ENCODE data around the gene GPR155. TPM values are rescaled to one million over a fixed set of nuclear protein-coding genes. Genes with fewer than 3 reads are reported as not detected.

Gene GPR155
- total and polyA plus RNA-seq, 2 of the 4 experiments (the other 2 are of a cell fraction), result 2.3 to 3.4 TPM

DNA sequence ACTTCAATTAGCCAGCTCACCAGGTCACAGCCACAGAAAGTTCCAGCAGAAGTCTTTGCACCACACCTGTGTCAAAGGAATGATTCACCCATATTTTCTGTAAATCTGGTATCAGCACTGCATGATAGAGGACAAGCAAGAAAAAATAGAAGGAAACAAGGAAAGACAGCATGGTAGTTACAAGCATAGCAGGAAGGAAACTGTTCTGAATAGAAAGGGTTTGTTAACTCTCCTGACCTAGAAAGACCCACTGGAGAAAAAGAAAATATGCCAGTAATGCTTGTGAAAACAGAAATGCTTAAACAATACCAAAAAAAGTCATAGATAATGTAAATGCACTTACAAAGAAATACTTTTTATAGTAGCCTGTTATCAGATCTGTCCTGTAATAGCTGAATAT lies 50.5 kb downstream of the GPR155 start:
- Histone ChIP-seq H4K91ac (ENCODE audit: insufficient read depth, low read depth, low read length) (peak overlapping the region; percentile 75; the same call in 1 of the 2 replicates), H2BK120ac (ENCODE audit: low read depth, low read length) (peak overlapping the region; percentile 73), H3K9ac (ENCODE audit: low read depth, low read length) (peak overlapping the region; percentile 71; the same call in 1 of the 2 replicates), H3K23ac (ENCODE audit: low read depth, low read length) (peak overlapping the region; percentile 17; the same call in 1 of the 2 replicates), H3K9me3 (ENCODE audit: control insufficient read depth, insufficient read depth, low read length) (no peaks in the 10 kb centered on the region), H3K27me3 (ENCODE audit: control insufficient read depth, insufficient read depth, low read length) (no peaks in the 10 kb centered on the region), H4K5ac (ENCODE audit: low read depth, low read length) (peak overlapping the region; percentile 85), H4K8ac (ENCODE audit: low read depth in 2 of 2, low read length in 2 of 2) (peak overlapping the region in 1 of 2 experiments; percentile 24; a peak in 1 of 4 replicates), H2AK9ac (replicated peaks; ENCODE audit: low read depth, low read length, poor library complexity) (no peak overlapping the region), H3K4me2 (ENCODE audit: low read depth, low read length) (peak overlapping the region; percentile 80), H2BK20ac (ENCODE audit: low read depth, low read length) (peak overlapping the region; percentile 31; the same call in 1 of the 2 replicates), H3K14ac (replicated peaks; ENCODE audit: low read depth, low read length) (peak overlapping the region; percentile 69; the same call in 1 of the 2 replicates), H3K4me1 (ENCODE audit: control insufficient read depth, insufficient read depth, low read length) (peaks cover 7% of the 10 kb centered on the region), H2BK15ac (ENCODE audit: low read depth, low read length) (peak overlapping the region; percentile 42; the same call in 1 of the 3 replicates), H3K4me3 (ENCODE audit: insufficient read depth, low read depth, low read length) (no peak overlapping the region), H3K18ac (ENCODE audit: low read depth, low read length) (peak overlapping the region; percentile 89), H2AK5ac (ENCODE audit: low read depth, low read length) (0 out of 2 replicates have a peak overlapping the region, but pooled peaks have one; percentile 35), H3K9me1 (ENCODE audit: insufficient read depth, low read length) (no peaks in the 10 kb centered on the region; the same call in 1 of the 2 replicates), H4K20me1 (ENCODE audit: insufficient read depth, low read length) (no peaks in the 10 kb centered on the region), H2BK5ac (ENCODE audit: low read depth, low read length, poor library complexity, severe bottlenecking) (peak overlapping the region; percentile 94), H3K79me1 (ENCODE audit: low read depth in 1 of 2, low read length in 2 of 2) (no peaks in the 10 kb centered on the region), H3K4ac (ENCODE audit: low read depth, low read length) (peak overlapping the region; percentile 63; the same call in 1 of the 2 replicates), H3K36me3 (ENCODE audit: control insufficient read depth, insufficient read depth, low read length) (no peaks in the 10 kb centered on the region), H3K56ac (ENCODE audit: extremely low read depth, insufficient read depth, low read length) (no peak overlapping the region), H2AFZ (replicated peaks; ENCODE audit: low read length, poor library complexity) (no peak overlapping the region), H3K27ac (ENCODE audit: insufficient read depth, low read length) (peak overlapping the region; percentile 98; the same call in 1 of the 2 replicates)
- no peak for TF ChIP-seq FOS (IDR thresholded peaks at IDR 0.05; ENCODE audit: low read depth, low read length)
- TF ChIP-seq CHD1 (IDR thresholded peaks at IDR 0.05; ENCODE audit: low read depth, low read length), result no peak
- TF ChIP-seq, protein P1, sequence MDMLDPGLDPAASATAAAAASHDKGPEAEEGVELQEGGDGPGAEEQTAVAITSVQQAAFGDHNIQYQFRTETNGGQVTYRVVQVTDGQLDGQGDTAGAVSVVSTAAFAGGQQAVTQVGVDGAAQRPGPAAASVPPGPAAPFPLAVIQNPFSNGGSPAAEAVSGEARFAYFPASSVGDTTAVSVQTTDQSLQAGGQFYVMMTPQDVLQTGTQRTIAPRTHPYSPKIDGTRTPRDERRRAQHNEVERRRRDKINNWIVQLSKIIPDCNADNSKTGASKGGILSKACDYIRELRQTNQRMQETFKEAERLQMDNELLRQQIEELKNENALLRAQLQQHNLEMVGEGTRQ (IDR thresholded peaks at IDR 0.05; ENCODE audit: low read depth, low read length), result no peak
- no peak for TF ChIP-seq RFX5 (IDR thresholded peaks at IDR 0.05; ENCODE audit: low read depth, low read length)
- no peak for TF ChIP-seq RCOR1 (IDR thresholded peaks at IDR 0.05; ENCODE audit: insufficient replicate concordance, low read length)
- no peak for TF ChIP-seq MAFK (IDR thresholded peaks at IDR 0.05; ENCODE audit: low read depth, low read length)
- TF ChIP-seq MAZ (IDR thresholded peaks at IDR 0.05; ENCODE audit: borderline replicate concordance, low read depth, low read length), result no peak
- no peak for TF ChIP-seq RAD21 (IDR thresholded peaks at IDR 0.05; ENCODE audit: low read length)
- TF ChIP-seq, protein P2, sequence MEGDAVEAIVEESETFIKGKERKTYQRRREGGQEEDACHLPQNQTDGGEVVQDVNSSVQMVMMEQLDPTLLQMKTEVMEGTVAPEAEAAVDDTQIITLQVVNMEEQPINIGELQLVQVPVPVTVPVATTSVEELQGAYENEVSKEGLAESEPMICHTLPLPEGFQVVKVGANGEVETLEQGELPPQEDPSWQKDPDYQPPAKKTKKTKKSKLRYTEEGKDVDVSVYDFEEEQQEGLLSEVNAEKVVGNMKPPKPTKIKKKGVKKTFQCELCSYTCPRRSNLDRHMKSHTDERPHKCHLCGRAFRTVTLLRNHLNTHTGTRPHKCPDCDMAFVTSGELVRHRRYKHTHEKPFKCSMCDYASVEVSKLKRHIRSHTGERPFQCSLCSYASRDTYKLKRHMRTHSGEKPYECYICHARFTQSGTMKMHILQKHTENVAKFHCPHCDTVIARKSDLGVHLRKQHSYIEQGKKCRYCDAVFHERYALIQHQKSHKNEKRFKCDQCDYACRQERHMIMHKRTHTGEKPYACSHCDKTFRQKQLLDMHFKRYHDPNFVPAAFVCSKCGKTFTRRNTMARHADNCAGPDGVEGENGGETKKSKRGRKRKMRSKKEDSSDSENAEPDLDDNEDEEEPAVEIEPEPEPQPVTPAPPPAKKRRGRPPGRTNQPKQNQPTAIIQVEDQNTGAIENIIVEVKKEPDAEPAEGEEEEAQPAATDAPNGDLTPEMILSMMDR (conservative IDR thresholded peaks at IDR 0.05; ENCODE audit: low read depth, low read length), result no peak
- no peak for TF ChIP-seq POLR2A (IDR thresholded peaks at IDR 0.05; ENCODE audit: low read depth, low read length)
- TF ChIP-seq MXI1 (IDR thresholded peaks at IDR 0.05; ENCODE audit: borderline replicate concordance, low read depth, low read length), result no peak
- TF ChIP-seq SMC3 (IDR thresholded peaks at IDR 0.05; ENCODE audit: low read depth, low read length), result no peak
- TF ChIP-seq BHLHE40 (IDR thresholded peaks at IDR 0.05; ENCODE audit: low read depth, low read length), result no peak
- TF ChIP-seq CEBPB (IDR thresholded peaks at IDR 0.05; ENCODE audit: low read depth, low read length), result no peak
- TF ChIP-seq NFE2L2 (IDR thresholded peaks at IDR 0.05; ENCODE audit: low read depth, low read length), result no peak
- POLR2A ChIA-PET (ENCODE audit: unreplicated experiment), result no interaction called here
- intact Hi-C loops (cut with micrococcal nuclease), result no loop called here
- no TSS peak for BruUV-seq (replicated peaks)
- ATAC-seq (ENCODE audit: low read depth), result peak; percentile 80
- peak; percentile 50 for DNase-seq
- CTCF ChIA-PET, result no interaction called here
- dilution Hi-C loops (cut with HindIII; ENCODE audit: low sequenced_read_pairs, unreplicated experiment), result no loop called here
- in situ Hi-C loops (cut with MboI; ENCODE audit: low sequenced_read_pairs), result no loop called here

Measured in IMR-90 (cell line).